ENCODE data around the gene KANK4. TPM values are rescaled to one million over a fixed set of nuclear protein-coding genes. Genes with fewer than 3 reads are reported as not detected.

The KANK4 gene
- polyA plus RNA-seq, 3 donors, result not detected

GRCh38 chr1:62307895-62308492 lies 11.2 kb downstream of the KANK4 start:
- no peaks in the 10 kb centered on the region for H3K4me1 ChIP-seq (ENCODE audit: control insufficient read depth in 1 of 2, insufficient read depth in 2 of 2, low read length in 2 of 2)
- H2AFZ ChIP-seq (ENCODE audit: insufficient read depth, low read depth, low read length, poor library complexity, severe bottlenecking), result no peak overlapping the region
- no peak overlapping the region for H3K27ac ChIP-seq (ENCODE audit: low read depth in 1 of 2, low read length in 2 of 2)
- Mint-ChIP-seq H3K36me3 (no peaks in the 10 kb centered on the region), H3K27ac (no peak overlapping the region), H3K27me3 (ENCODE audit: low read depth in 3 of 3) (peaks cover 2 to 6% (median 4%) of the 10 kb centered on the region in 3 donors), H3K9me3 (peaks cover 0 to 2% (median 0%) of the 10 kb centered on the region in 7 donors), H3K4me1 (no peaks in the 10 kb centered on the region), H3K4me3 (peak overlapping the region in 1 of 2 donors; percentile 10)
- H3K4me3 ChIP-seq (replicated peaks in 1 of 3; ENCODE audit: low read depth in 2 of 3, low read length in 3 of 3), result no peak overlapping the region
- H4K20me1 ChIP-seq (ENCODE audit: insufficient read depth, low read length), result no peaks in the 10 kb centered on the region
- no peaks in the 10 kb centered on the region for H3K27me3 ChIP-seq (ENCODE audit: control insufficient read depth in 2 of 2, insufficient read depth in 2 of 2, low read length in 2 of 2)
- WGBS (ENCODE audit: insufficient coverage), result 82% methylated on average over 5 of the region's 6 CpGs
- H3K36me3 ChIP-seq (replicated peaks in 1 of 2; ENCODE audit: control insufficient read depth in 1 of 2, insufficient read depth in 2 of 2, low read length in 2 of 2), result no peaks in the 10 kb centered on the region
- no peaks in the 10 kb centered on the region for H3K9me3 ChIP-seq (replicated peaks in 1 of 2; ENCODE audit: control insufficient read depth in 1 of 2, insufficient read depth in 1 of 2, low read length in 2 of 2)
- no peaks in the 10 kb centered on the region for H3K79me2 ChIP-seq (ENCODE audit: insufficient read depth, low read length)
- intact Hi-C loops (cut with micrococcal nuclease), result no loop called here
- H3K4me2 ChIP-seq (replicated peaks; ENCODE audit: extremely low read depth, low read length, poor library complexity, severe bottlenecking), result no peak overlapping the region
- no peak for TF ChIP-seq CTCF (IDR thresholded peaks at IDR 0.05)
- no peak overlapping the region for H3K9ac ChIP-seq (ENCODE audit: insufficient read depth, low read length, poor library complexity, severe bottlenecking)
- DNase-seq, result no peak

GRCh38 chr1:62307446-62307845 lies 11.8 kb downstream of the KANK4 start:
- Mint-ChIP-seq H3K27me3 (ENCODE audit: low read depth in 3 of 3) (peaks cover 2 to 6% (median 4%) of the 10 kb centered on the region in 3 donors), H3K36me3 (no peaks in the 10 kb centered on the region), H3K4me3 (no peak overlapping the region), H3K9me3 (peaks cover 0 to 2% (median 0%) of the 10 kb centered on the region in 7 donors), H3K27ac (no peak overlapping the region), H3K4me1 (no peaks in the 10 kb centered on the region)
- Histone ChIP-seq H3K4me2 (replicated peaks; ENCODE audit: extremely low read depth, low read length, poor library complexity, severe bottlenecking) (no peak overlapping the region), H3K36me3 (replicated peaks in 1 of 2; ENCODE audit: control insufficient read depth in 1 of 2, insufficient read depth in 2 of 2, low read length in 2 of 2) (no peaks in the 10 kb centered on the region), H3K79me2 (ENCODE audit: insufficient read depth, low read length) (no peaks in the 10 kb centered on the region), H3K9ac (ENCODE audit: insufficient read depth, low read length, poor library complexity, severe bottlenecking) (no peak overlapping the region), H3K4me1 (ENCODE audit: control insufficient read depth in 1 of 2, insufficient read depth in 2 of 2, low read length in 2 of 2) (no peaks in the 10 kb centered on the region), H3K9me3 (replicated peaks in 1 of 2; ENCODE audit: control insufficient read depth in 1 of 2, insufficient read depth in 1 of 2, low read length in 2 of 2) (no peaks in the 10 kb centered on the region), H3K27ac (ENCODE audit: low read depth in 1 of 2, low read length in 2 of 2) (no peak overlapping the region), H3K27me3 (ENCODE audit: control insufficient read depth in 2 of 2, insufficient read depth in 2 of 2, low read length in 2 of 2) (no peaks in the 10 kb centered on the region), H4K20me1 (ENCODE audit: insufficient read depth, low read length) (no peaks in the 10 kb centered on the region), H2AFZ (ENCODE audit: insufficient read depth, low read depth, low read length, poor library complexity, severe bottlenecking) (no peak overlapping the region), H3K4me3 (replicated peaks in 1 of 3; ENCODE audit: low read depth in 2 of 3, low read length in 3 of 3) (no peak overlapping the region)
- no peak for DNase-seq
- intact Hi-C loops (cut with micrococcal nuclease), result no loop called here
- WGBS (ENCODE audit: insufficient coverage), result 100% methylated on average over 1 of the region's 1 CpG
- TF ChIP-seq CTCF (IDR thresholded peaks at IDR 0.05), result no peak
